GM19395 (cell line): ENCODE measurements around the gene SREBF2.
"Not testable (repeated sequence)": the region's sequence is repeated elsewhere in the genome, so short reads cannot be mapped to it uniquely, and the experiment has no call there.

Experiments
- ATAC-seq: cut with Tn5 transposase; IDR thresholded peaks from one replicate; pipeline ENCODE4 v1.9.1; 2021; ENCODE audit warnings: mild to moderate bottlenecking, moderate library complexity; ENCODE audit not compliant: unreplicated experiment

Gene SREBF2

DNA sequence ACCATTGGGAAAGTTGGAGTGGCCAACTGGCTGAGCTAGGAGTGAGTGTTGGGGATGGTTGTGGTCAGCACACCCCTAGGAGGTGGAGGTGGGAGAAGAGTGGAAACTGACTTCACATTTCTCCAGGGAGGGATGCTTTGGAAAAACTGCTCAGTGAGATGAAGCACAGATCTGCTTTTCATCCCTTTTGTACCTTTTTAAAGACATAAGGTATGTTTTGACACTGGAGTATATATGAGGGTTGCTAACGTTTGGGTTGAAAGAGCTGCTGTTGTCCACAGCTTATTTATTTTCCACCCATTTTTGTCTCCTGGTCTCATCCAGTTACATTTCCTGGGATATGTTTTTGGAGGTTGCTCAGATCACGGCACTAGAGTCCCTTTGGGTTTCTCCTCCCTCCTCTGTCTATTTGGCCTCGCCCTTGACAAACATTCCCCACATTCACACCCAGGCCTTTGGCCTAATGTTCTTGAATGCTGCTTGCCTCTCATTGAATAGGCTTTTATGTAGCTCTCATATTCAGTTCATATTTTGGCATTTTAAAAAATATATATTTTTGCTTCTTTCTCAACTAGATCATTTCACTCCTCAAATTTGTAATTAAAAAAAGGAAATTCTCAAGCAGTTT lies 8.3 kb downstream of the SREBF2 start:
- no peak for ATAC-seq

DNA sequence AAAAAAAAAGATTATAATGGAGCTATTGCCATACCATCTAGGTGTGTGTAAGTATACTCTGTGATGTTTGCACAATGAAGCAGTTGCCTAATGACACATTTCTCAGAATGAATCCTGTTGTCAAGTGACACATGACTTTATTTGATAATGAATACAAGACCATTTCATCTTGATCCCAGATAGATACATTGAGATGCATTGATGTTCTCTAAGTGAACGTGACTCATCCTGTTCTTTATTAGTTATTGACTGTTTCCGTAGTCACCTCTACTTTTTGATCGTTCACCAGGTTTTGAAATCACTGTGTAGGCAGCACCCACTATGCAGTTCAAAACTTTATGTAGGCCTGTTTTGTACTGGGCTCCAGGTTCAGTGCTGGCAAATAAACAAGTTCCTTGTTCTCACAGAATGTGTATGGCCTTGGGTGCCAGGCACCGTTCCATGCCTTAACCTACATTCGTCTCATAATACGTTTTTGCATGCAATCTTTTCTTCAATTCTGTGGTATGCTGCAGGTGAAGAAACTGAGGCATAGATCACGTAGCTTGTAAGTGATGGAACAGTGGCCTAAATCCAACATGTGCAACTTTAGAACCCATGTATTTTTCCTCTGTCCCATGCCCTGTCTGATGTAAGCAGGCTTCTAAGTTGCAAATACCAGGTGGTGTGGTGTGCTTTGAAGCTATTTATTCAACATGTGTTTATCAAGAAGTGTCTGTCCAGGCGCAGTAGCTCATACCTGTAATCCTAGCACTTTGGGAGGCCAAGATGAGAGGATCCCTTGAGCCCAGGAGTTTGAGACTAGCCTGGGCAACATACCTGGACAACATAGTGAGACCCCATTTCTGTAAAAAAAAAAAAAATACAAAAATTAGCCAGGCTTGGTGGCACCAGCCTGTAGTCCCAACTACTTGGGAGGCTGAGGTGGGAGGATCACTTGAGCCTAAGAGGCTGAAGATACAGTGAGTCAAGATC lies 10.4 kb downstream of the SREBF2 start:
- ATAC-seq = no peak

DNA sequence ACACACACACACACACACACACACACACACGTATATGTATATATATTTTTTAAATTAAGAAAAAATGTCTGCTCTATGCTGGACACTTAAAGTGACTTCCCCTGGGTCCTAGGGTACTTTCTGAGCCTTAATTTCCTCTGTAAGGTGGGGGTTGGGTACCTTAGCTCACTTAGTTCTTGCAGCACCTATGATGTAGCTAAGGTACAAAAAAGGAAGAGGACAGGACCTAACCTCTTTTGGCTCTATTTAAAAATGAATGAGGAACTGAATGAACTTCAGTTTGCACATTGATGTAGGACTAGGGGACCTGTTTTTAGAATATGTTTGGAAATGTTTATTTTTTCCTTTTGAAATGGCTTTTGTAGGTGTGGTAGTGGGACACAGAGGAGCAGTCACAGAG lies 11.1 kb downstream of the SREBF2 start:
- ATAC-seq = no peak

GRCh38 chr22:41844513-41844912 lies 11.6 kb downstream of the SREBF2 start:
- ATAC-seq = no peak

DNA sequence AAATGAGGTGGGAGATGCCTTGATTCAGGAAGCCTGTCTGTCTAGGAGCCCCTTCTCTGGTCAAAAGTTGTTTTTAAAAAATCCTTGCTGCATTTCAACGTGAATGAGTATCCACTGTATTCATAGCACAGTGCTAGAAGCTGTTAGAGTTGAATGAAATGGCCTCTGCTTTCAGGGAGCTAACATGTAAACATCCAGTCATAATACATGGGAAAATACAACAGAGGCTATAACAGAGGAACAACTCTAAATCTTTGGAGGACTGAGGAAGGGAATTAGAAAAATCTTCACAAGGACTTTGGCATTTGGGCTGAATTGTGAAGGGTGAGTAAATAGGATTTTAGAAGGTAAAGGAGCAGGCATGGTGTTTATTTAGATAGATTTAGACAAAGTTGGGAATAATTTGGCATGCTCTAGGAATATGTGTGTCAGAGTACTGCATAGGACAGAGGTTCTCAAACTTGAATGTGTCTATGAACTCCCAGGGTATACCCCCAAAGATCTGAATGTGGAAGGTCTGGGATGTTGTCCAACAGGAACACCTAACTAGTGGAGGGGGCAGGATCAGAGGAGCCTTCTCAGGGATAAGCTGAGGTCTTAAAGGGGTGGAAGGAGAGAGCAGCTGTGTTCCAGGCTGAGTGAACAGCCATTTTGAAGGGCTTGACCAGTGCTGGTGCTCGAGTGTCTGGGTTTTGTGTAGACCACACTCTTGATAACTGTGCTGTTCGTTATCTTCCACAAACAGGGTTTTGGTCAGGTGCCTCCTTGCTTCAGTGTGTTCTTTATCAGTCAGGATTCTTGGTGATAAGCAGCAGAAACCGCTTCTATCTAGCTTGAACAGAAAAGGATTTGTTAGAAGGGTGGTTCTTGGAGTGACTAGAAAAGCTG lies 12.7 kb downstream of the SREBF2 start:
- ATAC-seq = no peak

DNA sequence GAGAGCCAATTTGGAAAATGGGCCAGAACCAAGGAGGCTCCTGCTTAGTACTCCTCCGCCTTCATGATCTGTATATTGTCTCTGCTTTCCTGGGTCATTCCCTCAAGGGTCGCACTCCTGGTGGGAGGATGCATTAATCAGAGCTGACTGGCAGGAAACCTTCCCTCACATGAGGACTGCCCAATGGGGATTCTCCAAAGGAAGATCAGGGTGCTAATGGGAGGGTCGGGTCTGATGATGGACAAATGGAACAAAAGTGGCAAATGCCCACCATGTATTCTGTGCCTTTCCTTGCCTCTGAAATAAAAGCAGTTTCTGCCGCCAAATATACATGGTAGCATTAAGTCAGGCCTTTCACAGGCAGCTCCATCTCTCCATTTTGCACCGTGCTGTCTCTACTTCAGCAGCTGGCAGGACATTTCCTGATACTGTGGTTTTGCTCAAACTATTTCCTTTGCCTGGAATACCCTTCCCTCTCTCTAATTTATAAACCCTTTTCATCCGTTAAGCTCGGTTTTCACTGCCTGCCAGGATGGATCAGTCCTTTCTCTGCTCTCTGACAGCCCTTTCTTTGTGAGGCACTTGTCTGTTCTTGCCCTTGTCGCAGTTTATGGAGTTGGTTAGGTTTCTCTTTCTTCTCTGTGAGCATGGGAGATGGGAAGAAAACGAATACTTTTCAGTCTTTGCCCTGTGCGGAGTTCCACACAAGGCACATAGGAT lies 13.5 kb downstream of the SREBF2 start:
- ATAC-seq = no peak

DNA sequence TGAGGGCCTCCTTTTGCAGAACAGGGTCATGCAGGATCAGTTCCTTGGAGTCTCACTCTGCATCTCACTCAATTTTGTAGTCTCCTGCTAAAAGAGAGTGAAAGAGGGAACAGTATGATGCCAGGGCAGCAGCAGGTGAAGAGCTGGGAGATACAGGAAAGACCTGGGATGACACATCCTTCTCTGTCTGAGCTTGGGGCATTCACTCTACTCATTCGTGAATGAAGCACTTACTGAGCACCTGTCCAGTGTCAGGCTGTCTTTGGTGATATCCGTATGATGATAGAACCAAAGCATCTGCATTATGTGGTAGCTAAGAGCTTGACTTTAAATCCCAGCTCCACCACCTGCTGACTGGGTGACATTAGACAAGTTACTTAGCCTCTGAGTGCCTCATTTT lies 14.4 kb downstream of the SREBF2 start:
- no peak for ATAC-seq

DNA sequence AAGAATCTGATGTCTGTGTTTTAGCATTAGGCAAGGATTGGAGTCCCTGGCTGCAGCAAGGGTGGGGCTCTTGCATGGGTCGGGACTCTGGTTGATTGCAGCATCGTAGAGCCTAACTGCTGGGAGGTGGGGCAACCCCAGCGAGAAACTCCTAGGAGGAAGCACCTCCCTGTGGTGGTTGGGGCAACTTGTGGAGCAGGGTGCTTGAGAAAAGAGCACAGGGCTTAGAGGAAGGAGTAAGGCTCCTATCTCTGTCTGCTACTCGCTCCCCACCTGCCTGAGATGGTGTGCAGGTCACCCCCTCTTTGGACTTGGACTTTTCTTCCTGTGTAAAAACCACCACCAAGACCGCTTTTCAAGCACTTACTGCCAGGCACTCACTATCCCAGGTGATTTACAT lies 15.6 kb downstream of the SREBF2 start:
- ATAC-seq = no peak

- no peak for ATAC-seq
Measured at GRCh38 chr22:41856469-41856868, 23.6 kb downstream of the SREBF2 start.

DNA sequence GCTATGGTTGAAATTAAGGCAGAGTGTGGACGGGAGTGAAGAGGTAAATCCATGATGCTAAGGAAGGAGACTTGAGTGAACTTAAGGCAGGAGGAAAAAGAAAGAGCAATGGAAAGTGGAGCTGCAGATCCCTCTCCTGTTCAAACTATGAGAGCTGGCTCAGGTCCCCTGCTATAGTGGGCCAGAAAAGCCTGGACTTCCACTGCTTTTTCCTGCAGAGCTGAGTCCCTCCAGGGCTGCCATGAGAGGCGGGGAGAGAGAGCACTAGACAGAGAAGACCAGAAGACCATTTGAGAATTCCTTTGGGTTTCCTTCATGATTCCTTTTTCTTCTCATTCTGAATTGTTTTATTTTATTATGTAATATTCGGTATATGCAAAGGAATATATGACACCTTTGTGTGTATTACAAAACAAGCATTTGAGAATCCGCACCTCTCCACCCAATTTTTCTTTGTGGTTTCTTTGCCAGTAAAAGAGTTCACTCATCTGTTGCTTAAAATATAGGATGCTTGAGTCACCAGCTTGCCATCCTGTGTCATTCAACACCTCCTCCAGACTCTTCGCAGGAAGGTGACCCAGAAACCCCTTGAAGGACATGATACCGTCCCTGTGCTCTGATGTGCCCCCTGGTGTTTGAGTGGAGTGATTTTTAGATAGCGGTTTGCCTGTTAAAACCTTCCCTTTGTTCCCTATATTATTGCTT lies 24.4 kb downstream of the SREBF2 start:
- no peak for ATAC-seq

- no peak for ATAC-seq
Measured at GRCh38 chr22:41857860-41858199, 24.9 kb downstream of the SREBF2 start.

GRCh38 chr22:41862160-41862529 lies 29.2 kb downstream of the SREBF2 start:
- ATAC-seq = peak; percentile 51

- ATAC-seq = peak; percentile 72
Measured at GRCh38 chr22:41862530-41863266, 29.8 kb downstream of the SREBF2 start.

DNA sequence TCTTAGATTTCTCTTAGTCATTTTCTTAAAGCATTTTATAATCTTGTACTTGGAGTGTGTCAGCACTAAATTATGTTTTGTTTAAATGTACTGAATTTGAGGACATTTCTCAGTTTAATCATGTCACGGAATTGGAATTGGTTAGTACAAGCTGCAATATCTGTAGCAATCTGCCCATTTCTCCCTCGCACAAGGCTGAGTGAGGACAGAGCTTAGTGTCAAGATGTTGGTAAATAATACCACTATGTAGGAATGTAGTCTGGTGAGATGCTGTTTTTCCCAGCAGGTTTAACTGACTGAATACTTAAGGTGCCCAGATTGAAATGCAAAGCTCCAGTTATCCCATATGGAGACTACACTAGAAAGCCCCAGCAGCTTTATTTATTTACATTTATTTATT lies 30.6 kb downstream of the SREBF2 start:
- ATAC-seq = no peak

DNA sequence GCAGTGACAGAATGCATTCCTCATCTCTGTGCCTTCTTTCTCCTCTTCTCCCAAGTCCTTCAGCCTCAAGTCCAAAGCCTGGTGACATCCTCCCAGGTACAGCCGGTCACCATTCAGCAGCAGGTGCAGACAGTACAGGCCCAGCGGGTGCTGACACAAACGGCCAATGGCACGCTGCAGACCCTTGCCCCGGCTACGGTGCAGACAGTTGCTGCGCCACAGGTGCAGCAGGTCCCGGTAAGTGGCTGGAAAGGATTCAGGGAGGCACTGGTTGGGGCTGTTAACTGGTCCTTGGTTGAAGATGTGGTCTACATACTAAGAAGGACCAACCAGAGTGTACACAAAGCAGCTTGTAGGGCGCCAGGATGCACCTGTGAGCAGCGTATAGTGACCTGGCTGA lies 35.7 kb downstream of the SREBF2 start:
- ATAC-seq = no peak

GRCh38 chr22:41870081-41870480 lies 37.2 kb downstream of the SREBF2 start:
- ATAC-seq = not testable (repeated sequence)

DNA sequence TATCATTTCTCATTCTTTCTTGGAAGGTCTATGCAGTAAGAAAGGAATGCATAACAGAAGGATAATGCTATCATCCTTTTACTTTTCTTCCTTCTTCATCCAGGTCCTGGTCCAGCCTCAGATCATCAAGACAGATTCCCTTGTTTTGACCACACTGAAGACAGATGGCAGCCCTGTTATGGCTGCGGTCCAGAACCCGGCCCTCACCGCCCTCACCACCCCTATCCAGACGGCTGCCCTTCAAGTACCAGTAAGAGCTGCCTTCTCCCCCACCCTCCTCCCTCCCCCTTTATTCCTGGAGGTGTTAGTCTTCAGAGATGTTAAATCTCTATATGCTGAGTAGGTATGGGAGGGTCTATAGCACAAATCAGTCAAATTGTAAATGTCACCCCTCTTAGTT lies 37.9 kb downstream of the SREBF2 start:
- ATAC-seq = no peak

- no peak for ATAC-seq
Measured at GRCh38 chr22:41873391-41873790, 40.5 kb downstream of the SREBF2 start.

- no peak for ATAC-seq
Measured at GRCh38 chr22:41874090-41874489, 41.2 kb downstream of the SREBF2 start.
